Effector CD8-positive, alpha-beta T cell (primary cell): ENCODE measurements around the gene PRR3.

Experiments
- DNase-seq: peaks from one replicate; lab custom pipeline; 2025; lab: John Stamatoyannopoulos, UW

Gene PRR3

GRCh38 chr6:30537931-30538330 lies 19.2 kb upstream of the PRR3 start:
- no peak for DNase-seq

GRCh38 chr6:30541515-30542403 lies 15.3 kb upstream of the PRR3 start:
- DNase-seq = peak; percentile 65

GRCh38 chr6:30542404-30542725 lies 14.7 kb upstream of the PRR3 start:
- DNase-seq = no peak

- DNase-seq = no peak
These were observed 14.2 kb upstream of the PRR3 start for GRCh38 chr6:30542915-30543314.

GRCh38 chr6:30543821-30544220 lies 13.3 kb upstream of the PRR3 start:
- DNase-seq = no peak

- DNase-seq = no peak
These were observed 12.3 kb upstream of the PRR3 start for GRCh38 chr6:30544666-30545272.

GRCh38 chr6:30547454-30547853 lies 9.6 kb upstream of the PRR3 start:
- DNase-seq = no peak

- no peak for DNase-seq
These were observed 8.7 kb upstream of the PRR3 start for GRCh38 chr6:30548375-30548774.

GRCh38 chr6:30554404-30554803 lies 2.7 kb upstream of the PRR3 start:
- DNase-seq = no peak

- DNase-seq = peak; percentile 33
These were observed 1.9 kb upstream of the PRR3 start for GRCh38 chr6:30554962-30555815.

GRCh38 chr6:30555816-30556065 lies 1.4 kb upstream of the PRR3 start:
- DNase-seq = no peak

GRCh38 chr6:30556066-30556905 lies 809 bp upstream of the PRR3 start, which contains the start of gene GNL1:
Gene GNL1, minus strand, starts transcription at chr6:30556489. Its CDS starts 286 bp downstream, at chr6:30556203.
- peak; percentile 99 for DNase-seq

GRCh38 chr6:30557683-30557981 lies 537 bp downstream of the PRR3 start:
- DNase-seq = no peak

GRCh38 chr6:30560930-30561329 lies 3.8 kb downstream of the PRR3 start:
- DNase-seq = no peak

- no peak for DNase-seq
These were observed 5.7 kb downstream of the PRR3 start for GRCh38 chr6:30562470-30563425.

- DNase-seq = no peak
These were observed 7.0 kb downstream of the PRR3 start for GRCh38 chr6:30564114-30564513.

- DNase-seq = no peak
These were observed 8.7 kb downstream of the PRR3 start for GRCh38 chr6:30565772-30566171.

- DNase-seq = no peak
These were observed 11.2 kb downstream of the PRR3 start for GRCh38 chr6:30568245-30568644.

- DNase-seq = no peak
These were observed 13.2 kb downstream of the PRR3 start for GRCh38 chr6:30570263-30570662.

GRCh38 chr6:30570740-30571074 lies 13.6 kb downstream of the PRR3 start:
- no peak for DNase-seq
